ENCODE measurements around the gene SUSD4. TPM values are rescaled to one million over a fixed set of nuclear protein-coding genes. Genes with fewer than 3 reads are reported as not detected.

SUSD4 gene
- polyA plus RNA-seq, 1 of the 3 experiments (the other 2 are of a cell fraction): 0.31 TPM

- Histone ChIP-seq H3K9me3 (no peaks in the 10 kb centered on the region), H3K27ac (ENCODE audit: low read depth in 2 of 2, low read length in 1 of 2) (no peak overlapping the region), H3F3A (replicated peaks; ENCODE audit: insufficient read depth) (no peaks in the 10 kb centered on the region), H3K9me2 (no peaks in the 10 kb centered on the region), H3K4me2 (no peak overlapping the region), H3K4me3 (ENCODE audit: low read depth in 2 of 2, low read length in 1 of 2) (no peak overlapping the region), H3K36me3 (replicated peaks in 1 of 2; ENCODE audit: control insufficient read depth in 1 of 2, insufficient read depth in 2 of 2, low read length in 1 of 2) (no peaks in the 10 kb centered on the region), H2AFZ (ENCODE audit: low read depth) (no peak overlapping the region), H3K79me2 (ENCODE audit: insufficient read depth) (no peaks in the 10 kb centered on the region), H3K9ac (no peak overlapping the region), H3K4me1 (ENCODE audit: control insufficient read depth in 1 of 2, insufficient read depth in 2 of 2, low read depth in 1 of 2, low read length in 1 of 2) (peaks cover 0 to 7% of the 10 kb centered on the region in 2 experiments; a peak in 1 of 4 replicates), H4K20me1 (ENCODE audit: insufficient read depth) (no peaks in the 10 kb centered on the region), H3K27me3 (ENCODE audit: insufficient read depth) (peaks cover 11% of the 10 kb centered on the region; the same call in 1 of the 2 replicates)
- ChIA-PET CTCF (no interaction called here), POLR2A (no interaction called here)
- no peak for DNase-seq
- no peak for TF ChIP-seq RXRA (IDR thresholded peaks at IDR 0.05; ENCODE audit: borderline replicate concordance, low read depth)
- no peak for TF ChIP-seq FOSL2 (IDR thresholded peaks at IDR 0.05; ENCODE audit: borderline replicate concordance, low read depth)
- TF ChIP-seq TEAD4 (IDR thresholded peaks at IDR 0.05; ENCODE audit: borderline replicate concordance, insufficient read depth): no peak
- TF ChIP-seq SMC3 (IDR thresholded peaks at IDR 0.05; ENCODE audit: low read depth, low read length): no peak
- TF ChIP-seq FOXJ3 (CRISPR knock-in tag; IDR thresholded peaks at IDR 0.05): no peak
- TF ChIP-seq JUND (IDR thresholded peaks at IDR 0.05): no peak
- TF ChIP-seq NRF1 (IDR thresholded peaks at IDR 0.05; ENCODE audit: low read depth, low read length): no peak
- no peak for TF ChIP-seq CTCF (IDR thresholded peaks at IDR 0.05)
- TF ChIP-seq GABPA (IDR thresholded peaks at IDR 0.05; ENCODE audit: low read depth): no peak
- no peak for TF ChIP-seq USF2 (IDR thresholded peaks at IDR 0.05; ENCODE audit: borderline replicate concordance, low read depth, low read length)
- no peak for TF ChIP-seq RAD21 (IDR thresholded peaks at IDR 0.05; ENCODE audit: low read length)
- no peak for TF ChIP-seq ELF1 (IDR thresholded peaks at IDR 0.05)
- TF ChIP-seq EZH2phosphoT487 (IDR thresholded peaks at IDR 0.05; ENCODE audit: borderline replicate concordance, low read depth): no peak
- no peak for TF ChIP-seq RFX5 (IDR thresholded peaks at IDR 0.05; ENCODE audit: low read length)
- TF ChIP-seq MXI1 (IDR thresholded peaks at IDR 0.05; ENCODE audit: low read depth, low read length): no peak
- TF ChIP-seq YY1 (IDR thresholded peaks at IDR 0.05; ENCODE audit: low read depth): no peak
- TF ChIP-seq SIN3A (IDR thresholded peaks at IDR 0.05; ENCODE audit: borderline replicate concordance, low read depth, low read length): no peak
Measured at GRCh38 chr1:223219318-223219635, 144.7 kb downstream of the SUSD4 start.

- H3K9me2 ChIP-seq: no peaks in the 10 kb centered on the region
- H2AFZ ChIP-seq (ENCODE audit: low read depth): no peak overlapping the region
- H3K27ac ChIP-seq (ENCODE audit: low read depth in 2 of 2, low read length in 1 of 2): no peak overlapping the region
- H3K27me3 ChIP-seq (ENCODE audit: insufficient read depth): peaks cover 18% of the 10 kb centered on the region; the same call in 1 of the 2 replicates
- ChIA-PET CTCF (no interaction called here), POLR2A (no interaction called here)
- H3K4me2 ChIP-seq: no peak overlapping the region
- DNase-seq: no peak
- H3K79me2 ChIP-seq (ENCODE audit: insufficient read depth): no peaks in the 10 kb centered on the region
- H3K9ac ChIP-seq: no peak overlapping the region
- peaks cover 0 to 7% of the 10 kb centered on the region in 2 experiments; a peak in 1 of 4 replicates for H3K4me1 ChIP-seq (ENCODE audit: control insufficient read depth in 1 of 2, insufficient read depth in 2 of 2, low read depth in 1 of 2, low read length in 1 of 2)
- H3K4me3 ChIP-seq (ENCODE audit: low read depth in 2 of 2, low read length in 1 of 2): no peak overlapping the region
- no peaks in the 10 kb centered on the region for H3F3A ChIP-seq (replicated peaks; ENCODE audit: insufficient read depth)
- WGBS (ENCODE audit: low lambda C conversion rate): 23% methylated on average over 4 of the region's 4 CpGs
- H3K9me3 ChIP-seq: no peaks in the 10 kb centered on the region
- H3K36me3 ChIP-seq (replicated peaks in 1 of 2; ENCODE audit: control insufficient read depth in 1 of 2, insufficient read depth in 2 of 2, low read length in 1 of 2): no peaks in the 10 kb centered on the region
- no peaks in the 10 kb centered on the region for H4K20me1 ChIP-seq (ENCODE audit: insufficient read depth)
- no peak for TF ChIP-seq RXRA (IDR thresholded peaks at IDR 0.05; ENCODE audit: borderline replicate concordance, low read depth)
- no peak for TF ChIP-seq USF2 (IDR thresholded peaks at IDR 0.05; ENCODE audit: borderline replicate concordance, low read depth, low read length)
- TF ChIP-seq IRF3 (IDR thresholded peaks at IDR 0.05; ENCODE audit: low read depth, low read length): no peak
- no peak for TF ChIP-seq TEAD4 (IDR thresholded peaks at IDR 0.05; ENCODE audit: borderline replicate concordance, insufficient read depth)
- no peak for TF ChIP-seq TCF12 (IDR thresholded peaks at IDR 0.05)
- TF ChIP-seq JUND (IDR thresholded peaks at IDR 0.05): no peak
- no peak for TF ChIP-seq PBX3 (IDR thresholded peaks at IDR 0.05)
- no peak for TF ChIP-seq USF1 (IDR thresholded peaks at IDR 0.05; ENCODE audit: borderline replicate concordance, low read depth)
- TF ChIP-seq EP300 (IDR thresholded peaks at IDR 0.05; ENCODE audit: borderline replicate concordance in 1 of 2, low read depth in 1 of 2, low read length in 1 of 2): no peak
Measured at GRCh38 chr1:223217781-223218180, 146.2 kb downstream of the SUSD4 start.

All from SK-N-SH (cell line).